KOPT-K1 (cell line): ENCODE data around the gene KRT82.
"Not testable (repeated sequence)": the region's sequence is repeated elsewhere in the genome, so short reads cannot be mapped to it uniquely, and the experiment has no call there.

Source experiments
- H3K27ac ChIP-seq: fragments of 200-600 bp; sonication (generic); 2 replicates; pipeline ENCODE4 v1.5.1; 2016; ENCODE audit warnings: antibody characterized with exemption, mild to moderate bottlenecking, low read depth, low read length; ENCODE audit not compliant: poor library complexity, severe bottlenecking
- H3K36me3 ChIP-seq: fragments of 200-600 bp; sonication (generic); 2 replicates; pipeline ENCODE4 v1.5.1; 2017; ENCODE audit warnings: antibody characterized with exemption, mild to moderate bottlenecking, low read length, moderate library complexity; ENCODE audit not compliant: insufficient read depth
- H3K9me3 ChIP-seq: fragments of 200-600 bp; sonication (generic); 2 replicates; pipeline ENCODE4 v1.5.1; 2017; ENCODE audit warnings: antibody characterized with exemption, low read length, mild to moderate bottlenecking; ENCODE audit not compliant: insufficient read depth, poor library complexity, severe bottlenecking

KRT82 gene

DNA sequence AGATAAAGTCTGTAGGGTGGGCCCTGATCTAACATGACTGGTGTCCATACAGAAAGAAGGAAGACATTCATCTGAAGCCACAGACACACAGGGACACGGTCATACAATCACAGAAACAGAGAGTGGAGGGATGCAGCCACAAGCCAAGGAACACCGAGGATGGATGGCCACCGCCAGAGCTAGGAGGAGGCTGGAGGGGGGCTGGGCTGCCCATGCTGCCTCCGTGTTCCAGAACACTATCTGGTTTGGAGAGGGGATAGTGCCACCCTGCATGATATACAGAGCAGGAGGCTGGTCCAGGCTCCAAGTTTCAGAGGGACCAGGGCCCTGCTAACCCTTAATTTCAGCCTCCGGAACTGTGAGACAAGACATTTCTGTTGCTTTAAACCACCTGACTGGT, 19.3 kb upstream of the KRT82 start:
- no peaks in the 10 kb centered on the region for H3K9me3 ChIP-seq
- H3K27ac ChIP-seq: no peak overlapping the region
- H3K36me3 ChIP-seq: no peaks in the 10 kb centered on the region

DNA sequence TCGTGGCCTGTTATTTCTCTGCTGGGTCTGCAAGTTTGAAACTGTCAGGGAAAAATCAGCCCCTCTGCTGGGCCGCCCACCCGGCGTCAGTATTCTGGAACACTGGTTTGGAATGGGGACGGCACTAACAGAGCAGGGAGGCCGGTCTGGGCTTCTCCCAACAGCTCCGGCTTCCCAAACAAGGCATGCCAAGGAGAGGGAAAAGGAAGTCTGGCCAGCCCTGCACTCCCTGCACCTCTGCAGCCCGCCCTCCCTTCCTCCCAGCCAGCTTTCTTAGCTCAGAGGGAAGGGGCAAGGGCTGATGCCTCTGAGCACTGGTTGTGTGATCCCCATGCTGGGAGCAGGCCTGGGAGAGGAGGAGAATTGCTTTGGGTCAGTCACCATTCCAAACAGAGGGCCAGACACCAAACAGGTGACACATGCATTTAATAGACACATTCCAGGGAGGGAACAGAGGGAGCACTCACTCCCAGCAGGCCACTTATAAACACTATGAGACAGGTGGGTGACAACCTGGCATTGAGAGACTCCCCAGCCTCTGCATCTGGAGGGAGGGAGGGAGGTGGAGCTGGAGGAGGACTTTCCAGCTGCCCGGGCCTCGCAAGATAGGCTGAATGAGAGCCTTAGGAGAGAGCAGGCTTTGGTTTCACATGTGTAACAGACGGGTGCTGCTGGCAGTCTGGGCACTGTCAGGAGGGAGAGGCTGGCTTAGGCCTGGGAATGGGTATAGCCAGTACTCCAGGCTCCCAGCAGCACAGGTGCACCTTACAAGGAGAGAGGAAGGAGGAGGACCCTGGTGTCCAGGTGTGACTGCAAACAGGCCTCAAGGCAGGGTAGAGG, 17.7 kb upstream of the KRT82 start:
- Histone ChIP-seq H3K27ac (no peak overlapping the region), H3K9me3 (no peaks in the 10 kb centered on the region), H3K36me3 (no peaks in the 10 kb centered on the region)

GRCh38 chr12:52423035-52423434, 16.9 kb upstream of the KRT82 start:
- Histone ChIP-seq H3K27ac (no peak overlapping the region), H3K9me3 (no peaks in the 10 kb centered on the region), H3K36me3 (no peaks in the 10 kb centered on the region)

GRCh38 chr12:52419656-52420055, 13.5 kb upstream of the KRT82 start:
- Histone ChIP-seq H3K27ac (no peak overlapping the region), H3K9me3 (no peaks in the 10 kb centered on the region), H3K36me3 (no peaks in the 10 kb centered on the region)

GRCh38 chr12:52418576-52419110, 12.5 kb upstream of the KRT82 start:
- no peak overlapping the region for H3K27ac ChIP-seq
- H3K36me3 ChIP-seq: no peaks in the 10 kb centered on the region
- no peaks in the 10 kb centered on the region for H3K9me3 ChIP-seq

DNA sequence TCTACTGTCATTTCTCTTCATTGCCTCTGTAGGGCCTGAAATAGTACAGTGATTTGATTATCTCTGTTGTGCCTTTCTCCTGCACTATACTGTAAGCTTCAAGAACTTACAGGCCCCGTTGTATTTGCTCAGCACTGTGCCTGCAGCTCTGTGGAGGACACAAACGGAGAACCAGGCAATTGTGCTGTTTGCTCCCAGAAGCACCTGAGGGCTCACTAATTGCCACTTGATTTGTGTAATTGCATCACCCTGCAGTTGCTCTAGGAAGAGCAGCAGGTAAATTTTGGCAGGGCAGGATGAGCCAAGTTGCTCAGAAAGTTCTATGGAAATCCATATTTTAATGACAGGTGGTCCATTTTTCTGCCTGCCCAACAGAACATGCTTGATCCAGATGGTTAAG, 11.6 kb upstream of the KRT82 start:
- no peak overlapping the region for H3K27ac ChIP-seq
- no peaks in the 10 kb centered on the region for H3K36me3 ChIP-seq
- no peaks in the 10 kb centered on the region for H3K9me3 ChIP-seq

- no peaks in the 10 kb centered on the region for H3K9me3 ChIP-seq
- no peak overlapping the region for H3K27ac ChIP-seq
- no peaks in the 10 kb centered on the region for H3K36me3 ChIP-seq
Observed at GRCh38 chr12:52416795-52417194, 10.7 kb upstream of the KRT82 start.

DNA sequence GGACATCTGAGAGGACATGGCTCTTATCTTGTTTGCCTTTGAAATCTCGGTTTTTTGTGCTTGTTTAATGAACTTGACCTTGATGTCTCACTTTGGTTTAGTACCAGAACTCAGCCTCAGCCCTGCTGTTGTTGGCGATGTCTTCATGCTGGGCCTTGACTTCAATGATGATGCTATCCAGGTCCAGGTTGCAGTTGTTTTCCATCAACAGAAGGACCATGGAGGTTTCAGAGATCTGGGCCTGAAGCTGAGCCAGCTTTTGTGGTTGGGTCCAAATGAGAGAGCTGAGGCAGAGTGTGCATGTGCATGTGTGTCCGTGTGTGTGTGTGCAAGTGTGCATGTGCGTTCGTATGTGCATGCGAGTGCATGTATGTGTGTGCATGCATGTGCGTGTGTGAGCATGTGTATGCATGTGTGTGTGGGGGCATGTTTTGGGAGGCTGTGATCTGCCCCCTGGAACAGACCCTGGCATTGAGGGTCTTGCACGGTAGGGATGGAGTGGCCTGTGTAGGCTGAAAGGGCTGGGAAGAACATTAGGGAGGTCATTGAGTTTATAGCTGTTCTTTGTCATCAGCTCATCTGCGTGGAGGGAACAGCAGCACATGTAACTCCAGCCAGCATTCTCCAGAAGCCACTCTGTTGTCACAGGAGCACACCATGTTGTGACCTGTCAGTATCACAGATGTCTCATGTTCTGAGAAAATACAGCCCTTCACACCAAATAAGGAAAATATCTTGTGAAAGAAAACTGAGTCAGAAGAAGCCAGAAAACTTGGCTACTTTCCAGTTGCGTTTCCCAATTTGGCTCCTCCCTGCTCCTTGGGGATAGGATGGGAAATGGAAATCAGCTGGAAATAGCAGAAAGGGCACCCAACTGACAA, 10.0 kb upstream of the KRT82 start:
- Histone ChIP-seq H3K36me3 (no peaks in the 10 kb centered on the region), H3K27ac (no peak overlapping the region), H3K9me3 (no peaks in the 10 kb centered on the region)

GRCh38 chr12:52414936-52415335, 8.8 kb upstream of the KRT82 start:
- H3K27ac ChIP-seq: no peak overlapping the region
- H3K9me3 ChIP-seq: no peaks in the 10 kb centered on the region
- H3K36me3 ChIP-seq: no peaks in the 10 kb centered on the region

DNA sequence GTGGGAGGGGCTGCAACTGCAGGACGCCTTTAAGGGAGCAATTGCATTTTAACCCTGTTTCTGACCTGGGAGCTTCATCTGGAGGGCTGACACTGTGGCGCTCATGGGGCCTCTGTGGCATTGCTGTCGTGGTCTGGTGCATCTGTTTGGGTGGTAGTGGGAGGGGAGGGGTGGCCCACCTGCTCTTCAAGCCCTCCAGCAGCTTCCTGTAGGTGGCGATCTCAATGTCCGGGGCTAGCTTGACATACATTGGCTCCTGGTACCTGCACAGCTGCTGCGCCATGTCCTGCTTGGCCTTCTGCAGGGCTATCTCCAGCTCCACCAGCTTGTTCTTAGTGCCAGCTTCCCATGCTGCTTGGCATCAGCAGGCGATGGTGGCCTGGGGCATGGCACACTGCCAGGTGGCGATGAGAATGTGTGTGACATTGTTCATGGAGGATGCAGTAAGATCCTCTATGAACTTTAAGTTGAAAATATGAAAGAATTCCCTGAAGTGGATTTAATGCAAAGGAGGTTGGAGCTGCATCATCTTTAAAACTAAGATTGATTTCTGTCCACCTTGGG, 7.7 kb upstream of the KRT82 start:
- H3K36me3 ChIP-seq: no peaks in the 10 kb centered on the region
- no peak overlapping the region for H3K27ac ChIP-seq
- no peaks in the 10 kb centered on the region for H3K9me3 ChIP-seq

GRCh38 chr12:52413202-52413601, 7.1 kb upstream of the KRT82 start:
- Histone ChIP-seq H3K9me3 (no peaks in the 10 kb centered on the region), H3K27ac (no peak overlapping the region), H3K36me3 (no peaks in the 10 kb centered on the region)

- H3K36me3 ChIP-seq: no peaks in the 10 kb centered on the region
- no peak overlapping the region for H3K27ac ChIP-seq
- no peaks in the 10 kb centered on the region for H3K9me3 ChIP-seq
Observed at GRCh38 chr12:52411815-52412214, 5.7 kb upstream of the KRT82 start.

GRCh38 chr12:52410589-52411248, 4.6 kb upstream of the KRT82 start:
- not testable (repeated sequence) for H3K36me3 ChIP-seq, H3K9me3 ChIP-seq, H3K27ac ChIP-seq

DNA sequence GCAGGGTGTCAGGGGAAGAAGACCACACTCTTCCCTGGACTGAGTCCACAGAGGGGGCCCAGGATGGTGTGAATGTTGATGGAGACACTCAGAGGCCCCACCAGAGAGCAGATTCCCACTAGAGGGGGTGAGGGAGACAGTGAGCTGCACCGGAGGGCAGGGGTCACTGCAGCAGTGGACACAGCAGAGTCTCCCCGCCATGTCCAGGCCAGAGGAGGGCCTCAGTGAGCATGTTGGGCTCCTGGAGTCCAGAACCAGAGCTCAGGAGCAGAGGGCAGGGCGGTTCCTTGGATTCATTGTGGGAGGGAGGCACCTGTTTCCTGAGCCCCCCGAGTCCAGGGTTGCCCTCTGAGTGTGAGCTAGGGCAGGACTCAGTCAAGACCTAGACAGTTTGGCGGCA, 1.8 kb upstream of the KRT82 start:
- Histone ChIP-seq H3K9me3 (no peaks in the 10 kb centered on the region), H3K36me3 (no peaks in the 10 kb centered on the region), H3K27ac (no peak overlapping the region)

DNA sequence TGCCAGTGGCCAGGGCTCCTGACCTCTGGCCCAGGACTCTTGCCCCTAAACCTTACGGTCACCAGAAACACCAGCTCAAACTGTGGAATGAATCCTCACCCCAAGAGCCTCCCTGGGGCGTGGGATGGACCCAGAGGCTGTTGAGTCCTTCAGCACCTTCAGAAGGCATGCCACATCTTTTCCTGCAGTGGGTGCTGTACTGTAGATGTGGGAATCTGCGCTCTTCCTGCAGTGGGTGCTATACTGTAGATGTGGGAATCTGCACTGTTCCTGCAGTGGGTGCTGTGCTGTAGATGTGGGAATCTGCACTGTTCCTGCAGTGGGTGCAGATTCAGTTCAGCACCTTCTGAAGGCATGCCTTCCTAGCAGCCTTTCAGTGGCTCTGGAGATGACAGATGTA, 1.2 kb downstream of the KRT82 start:
- Histone ChIP-seq H3K9me3 (no peaks in the 10 kb centered on the region), H3K36me3 (no peaks in the 10 kb centered on the region), H3K27ac (no peak overlapping the region)
